Measurements from ENCODE around the gene BICRA. TPM values are rescaled to one million over a fixed set of nuclear protein-coding genes. Genes with fewer than 3 reads are reported as not detected.

BICRA gene
- total and polyA plus RNA-seq, 8 donors, result 13.8 to 18.8 (median 15.5) TPM

DNA sequence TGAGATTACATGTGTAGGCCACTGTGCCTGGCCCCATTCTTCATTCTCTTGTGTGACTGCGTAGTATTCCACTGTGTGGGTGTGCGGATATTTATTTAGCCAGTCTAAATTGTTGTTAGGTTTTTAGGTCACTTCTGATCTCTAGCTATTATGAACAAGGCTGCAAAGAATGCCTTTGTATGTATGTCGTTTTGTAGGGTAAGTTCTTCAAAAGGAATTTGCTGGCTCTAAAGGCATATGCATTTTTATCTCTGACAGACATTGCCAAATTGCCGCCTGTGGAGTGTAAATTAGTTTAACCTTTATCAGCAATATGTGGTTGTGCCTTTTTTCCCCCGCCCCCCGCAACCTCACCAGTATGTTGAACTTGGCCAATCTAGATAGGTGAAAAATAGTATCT lies 74.0 kb downstream of the BICRA start:
- ATAC-seq (no peak), DNase-seq (peak in 1 of 4 donors; percentile 3)
- Histone ChIP-seq H3K9me3 (no peaks in the 10 kb centered on the region), H3K36me3 (peaks cover 0 to 64% of the 10 kb centered on the region in 2 donors), H3K27me3 (no peaks in the 10 kb centered on the region), H3K27ac (no peak overlapping the region), H3K4me1 (no peaks in the 10 kb centered on the region), H3K4me3 (no peak overlapping the region)
- intact Hi-C loops (cut with DNase I), result no loop called here
- no peak for TF ChIP-seq CTCF (IDR thresholded peaks at IDR 0.05)

- H3K9me3 ChIP-seq, result no peaks in the 10 kb centered on the region
- intact Hi-C loops (cut with DNase I), result no loop called here
- no peaks in the 10 kb centered on the region for H3K27me3 ChIP-seq
- DNase-seq (peak in 1 of 4 donors; percentile 0), ATAC-seq (no peak)
- TF ChIP-seq CTCF (IDR thresholded peaks at IDR 0.05), result no peak
- H3K27ac ChIP-seq, result no peak overlapping the region
- no peak overlapping the region for H3K4me3 ChIP-seq
- H3K36me3 ChIP-seq, result peaks cover 0 to 50% of the 10 kb centered on the region in 2 donors
- H3K4me1 ChIP-seq, result no peaks in the 10 kb centered on the region
These were observed 77.9 kb downstream of the BICRA start for GRCh38 chr19:47686679-47687450.

GRCh38 chr19:47687906-47688305 lies 79.0 kb downstream of the BICRA start:
- no peak for TF ChIP-seq CTCF (IDR thresholded peaks at IDR 0.05)
- intact Hi-C loops (cut with DNase I), result no loop called here
- H3K36me3 ChIP-seq, result peaks cover 0 to 52% of the 10 kb centered on the region in 2 donors

DNA sequence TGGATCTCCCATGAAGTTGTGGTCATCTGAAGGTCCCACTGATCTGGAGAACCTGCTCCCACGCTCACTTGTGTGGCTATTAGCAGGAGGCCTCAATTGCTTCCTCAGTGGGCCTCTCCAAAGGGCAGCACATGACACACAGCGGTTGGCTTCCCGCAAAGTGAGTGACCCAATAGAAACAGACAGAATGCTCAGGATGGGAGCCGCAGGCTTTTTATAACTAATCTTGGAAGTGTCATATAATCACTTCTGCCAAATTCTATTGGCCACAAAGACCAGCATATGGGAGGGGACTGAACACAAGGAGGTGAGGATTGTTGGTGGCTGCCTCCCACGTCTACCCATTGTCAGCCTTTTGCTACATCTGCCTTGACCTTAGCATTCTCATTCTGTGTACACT lies 82.2 kb downstream of the BICRA start:
- Histone ChIP-seq H3K4me1 (no peaks in the 10 kb centered on the region), H3K27me3 (no peaks in the 10 kb centered on the region), H3K27ac (no peak overlapping the region), H3K9me3 (no peaks in the 10 kb centered on the region), H3K4me3 (no peak overlapping the region), H3K36me3 (peaks cover 0 to 55% of the 10 kb centered on the region in 2 donors)
- intact Hi-C loops (cut with DNase I), result loop anchor here in 1 of 2 donors (10.0 kb wide), 1 partner anchor 86 kb away; the partner anchor contains the start of gene BICRA
- TF ChIP-seq CTCF (IDR thresholded peaks at IDR 0.05), result no peak
- DNase-seq (no peak), ATAC-seq (no peak)

More at GRCh38 chr19:47687906-47688305, 79.0 kb downstream of the BICRA start:
- no peak overlapping the region for H3K4me3 ChIP-seq
- no peaks in the 10 kb centered on the region for H3K27me3 ChIP-seq
- peak in 1 of 4 donors; percentile 18 for DNase-seq
- no peaks in the 10 kb centered on the region for H3K4me1 ChIP-seq
- ATAC-seq, result no peak
- H3K9me3 ChIP-seq, result no peaks in the 10 kb centered on the region
- no peak overlapping the region for H3K27ac ChIP-seq

GRCh38 chr19:47691782-47692181 lies 82.8 kb downstream of the BICRA start:
- H3K27ac ChIP-seq, result no peak overlapping the region
- no peak overlapping the region for H3K4me3 ChIP-seq
- no peaks in the 10 kb centered on the region for H3K9me3 ChIP-seq
- TF ChIP-seq CTCF (IDR thresholded peaks at IDR 0.05), result no peak
- intact Hi-C loops (cut with DNase I), result loop anchor here in 1 of 2 donors (10.0 kb wide), 1 partner anchor 87 kb away; the partner anchor contains the start of gene BICRA
- H3K36me3 ChIP-seq, result peaks cover 0 to 57% of the 10 kb centered on the region in 2 donors
- no peak for ATAC-seq
- no peaks in the 10 kb centered on the region for H3K4me1 ChIP-seq
- no peaks in the 10 kb centered on the region for H3K27me3 ChIP-seq
- no peak for DNase-seq

Measured in left lung (tissue), 10 donors.